ENCODE data around the gene CFAP141. TPM values are rescaled to one million over a fixed set of nuclear protein-coding genes. Genes with fewer than 3 reads are reported as not detected.

The CFAP141 gene
- polyA plus RNA-seq, 1 of the 3 experiments (the other 2 are of a cell fraction): not detected

DNA sequence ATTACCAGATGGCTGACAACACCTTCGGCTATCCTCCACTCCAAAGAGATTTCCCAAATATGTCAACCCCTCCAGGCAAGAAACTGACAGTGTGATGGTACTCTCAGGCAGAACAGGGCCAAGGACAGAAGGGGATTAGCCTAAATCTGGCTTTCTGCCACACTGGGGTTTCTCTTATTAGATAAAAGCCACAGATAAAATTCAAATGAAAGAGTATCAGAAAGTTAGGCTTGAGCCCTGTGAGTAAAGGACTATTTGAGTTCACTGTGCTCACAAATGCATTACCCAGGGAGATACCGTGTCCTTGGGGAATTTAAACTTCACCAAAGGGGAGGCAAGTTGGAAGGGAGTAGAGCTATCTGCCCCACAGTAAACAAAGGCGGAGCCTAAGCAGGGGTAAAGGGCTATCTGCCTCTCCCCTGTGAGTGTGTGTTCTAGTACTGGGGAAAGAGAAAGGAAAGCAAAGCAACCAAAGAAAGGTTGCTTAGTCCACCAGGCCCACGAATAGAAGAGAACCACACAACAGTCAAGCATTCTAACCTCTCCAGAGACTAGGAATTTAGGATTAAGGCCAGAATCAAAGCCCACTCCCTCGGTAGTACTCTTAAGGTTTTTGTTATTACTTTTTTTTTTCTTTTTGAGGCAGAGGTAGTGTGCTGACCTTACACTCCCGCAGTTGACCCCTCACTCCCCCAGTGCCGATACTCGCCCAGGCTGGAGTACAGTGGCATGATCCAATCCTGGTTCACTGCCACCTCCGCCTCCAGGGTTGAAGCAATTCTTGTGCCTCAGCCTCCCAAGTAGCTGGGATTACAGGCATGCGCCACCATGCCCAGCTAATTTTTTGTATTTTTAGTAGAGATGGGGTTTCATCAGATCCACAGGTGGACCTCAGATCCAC is 27.0 kb downstream of the CFAP141 start:
- peaks cover 9% of the 10 kb centered on the region for H3F3A ChIP-seq (replicated peaks; ENCODE audit: insufficient read depth)
- no peak overlapping the region for H2AFZ ChIP-seq (ENCODE audit: low read depth)
- H3K9me3 ChIP-seq: no peaks in the 10 kb centered on the region
- DNase-seq: no peak
- TF ChIP-seq FOXJ3 (CRISPR knock-in tag; IDR thresholded peaks at IDR 0.05) (no peak), MXI1 (IDR thresholded peaks at IDR 0.05; ENCODE audit: low read depth, low read length) (no peak), TCF12 (IDR thresholded peaks at IDR 0.05) (no peak), FOXM1 (IDR thresholded peaks at IDR 0.05; ENCODE audit: low read depth) (no peak), GATA2 (CRISPR knock-in tag; IDR thresholded peaks at IDR 0.05) (no peak), NRF1 (IDR thresholded peaks at IDR 0.05; ENCODE audit: low read depth, low read length) (no peak)
- TF ChIP-seq, protein P1, sequence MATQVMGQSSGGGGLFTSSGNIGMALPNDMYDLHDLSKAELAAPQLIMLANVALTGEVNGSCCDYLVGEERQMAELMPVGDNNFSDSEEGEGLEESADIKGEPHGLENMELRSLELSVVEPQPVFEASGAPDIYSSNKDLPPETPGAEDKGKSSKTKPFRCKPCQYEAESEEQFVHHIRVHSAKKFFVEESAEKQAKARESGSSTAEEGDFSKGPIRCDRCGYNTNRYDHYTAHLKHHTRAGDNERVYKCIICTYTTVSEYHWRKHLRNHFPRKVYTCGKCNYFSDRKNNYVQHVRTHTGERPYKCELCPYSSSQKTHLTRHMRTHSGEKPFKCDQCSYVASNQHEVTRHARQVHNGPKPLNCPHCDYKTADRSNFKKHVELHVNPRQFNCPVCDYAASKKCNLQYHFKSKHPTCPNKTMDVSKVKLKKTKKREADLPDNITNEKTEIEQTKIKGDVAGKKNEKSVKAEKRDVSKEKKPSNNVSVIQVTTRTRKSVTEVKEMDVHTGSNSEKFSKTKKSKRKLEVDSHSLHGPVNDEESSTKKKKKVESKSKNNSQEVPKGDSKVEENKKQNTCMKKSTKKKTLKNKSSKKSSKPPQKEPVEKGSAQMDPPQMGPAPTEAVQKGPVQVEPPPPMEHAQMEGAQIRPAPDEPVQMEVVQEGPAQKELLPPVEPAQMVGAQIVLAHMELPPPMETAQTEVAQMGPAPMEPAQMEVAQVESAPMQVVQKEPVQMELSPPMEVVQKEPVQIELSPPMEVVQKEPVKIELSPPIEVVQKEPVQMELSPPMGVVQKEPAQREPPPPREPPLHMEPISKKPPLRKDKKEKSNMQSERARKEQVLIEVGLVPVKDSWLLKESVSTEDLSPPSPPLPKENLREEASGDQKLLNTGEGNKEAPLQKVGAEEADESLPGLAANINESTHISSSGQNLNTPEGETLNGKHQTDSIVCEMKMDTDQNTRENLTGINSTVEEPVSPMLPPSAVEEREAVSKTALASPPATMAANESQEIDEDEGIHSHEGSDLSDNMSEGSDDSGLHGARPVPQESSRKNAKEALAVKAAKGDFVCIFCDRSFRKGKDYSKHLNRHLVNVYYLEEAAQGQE (IDR thresholded peaks at IDR 0.05; ENCODE audit: low read depth, low read length): no peak
- TF ChIP-seq, protein P2, sequence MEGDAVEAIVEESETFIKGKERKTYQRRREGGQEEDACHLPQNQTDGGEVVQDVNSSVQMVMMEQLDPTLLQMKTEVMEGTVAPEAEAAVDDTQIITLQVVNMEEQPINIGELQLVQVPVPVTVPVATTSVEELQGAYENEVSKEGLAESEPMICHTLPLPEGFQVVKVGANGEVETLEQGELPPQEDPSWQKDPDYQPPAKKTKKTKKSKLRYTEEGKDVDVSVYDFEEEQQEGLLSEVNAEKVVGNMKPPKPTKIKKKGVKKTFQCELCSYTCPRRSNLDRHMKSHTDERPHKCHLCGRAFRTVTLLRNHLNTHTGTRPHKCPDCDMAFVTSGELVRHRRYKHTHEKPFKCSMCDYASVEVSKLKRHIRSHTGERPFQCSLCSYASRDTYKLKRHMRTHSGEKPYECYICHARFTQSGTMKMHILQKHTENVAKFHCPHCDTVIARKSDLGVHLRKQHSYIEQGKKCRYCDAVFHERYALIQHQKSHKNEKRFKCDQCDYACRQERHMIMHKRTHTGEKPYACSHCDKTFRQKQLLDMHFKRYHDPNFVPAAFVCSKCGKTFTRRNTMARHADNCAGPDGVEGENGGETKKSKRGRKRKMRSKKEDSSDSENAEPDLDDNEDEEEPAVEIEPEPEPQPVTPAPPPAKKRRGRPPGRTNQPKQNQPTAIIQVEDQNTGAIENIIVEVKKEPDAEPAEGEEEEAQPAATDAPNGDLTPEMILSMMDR (IDR thresholded peaks at IDR 0.05): no peak
- TF ChIP-seq, protein P3, sequence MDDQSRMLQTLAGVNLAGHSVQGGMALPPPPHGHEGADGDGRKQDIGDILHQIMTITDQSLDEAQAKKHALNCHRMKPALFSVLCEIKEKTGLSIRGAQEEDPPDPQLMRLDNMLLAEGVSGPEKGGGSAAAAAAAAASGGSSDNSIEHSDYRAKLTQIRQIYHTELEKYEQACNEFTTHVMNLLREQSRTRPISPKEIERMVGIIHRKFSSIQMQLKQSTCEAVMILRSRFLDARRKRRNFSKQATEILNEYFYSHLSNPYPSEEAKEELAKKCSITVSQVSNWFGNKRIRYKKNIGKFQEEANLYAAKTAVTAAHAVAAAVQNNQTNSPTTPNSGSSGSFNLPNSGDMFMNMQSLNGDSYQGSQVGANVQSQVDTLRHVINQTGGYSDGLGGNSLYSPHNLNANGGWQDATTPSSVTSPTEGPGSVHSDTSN (IDR thresholded peaks at IDR 0.05): no peak
- no peaks in the 10 kb centered on the region for H3K9me2 ChIP-seq
- CTCF ChIA-PET: interaction anchor here (0.7 kb wide), 1 partner anchor 93 kb away, joined by 3 read pairs; the partner anchor contains the start of gene HAX1
- H3K27me3 ChIP-seq (ENCODE audit: insufficient read depth): no peaks in the 10 kb centered on the region
- 84% methylated on average over 10 of the region's 10 CpGs for WGBS (ENCODE audit: low lambda C conversion rate)
- H3K9ac ChIP-seq: no peak overlapping the region
- H3K4me3 ChIP-seq (ENCODE audit: low read depth in 2 of 2, low read length in 1 of 2): peak overlapping the region in 1 of 2 experiments; percentile 14; a peak in 1 of 4 replicates
- H4K20me1 ChIP-seq (ENCODE audit: insufficient read depth): peaks cover 80% of the 10 kb centered on the region
- H3K27ac ChIP-seq (ENCODE audit: low read depth in 2 of 2, low read length in 1 of 2): peak overlapping the region in 1 of 2 experiments; percentile 3; a peak in 2 of 4 replicates
- POLR2A ChIA-PET: interaction anchor here (2.1 kb wide), 1 partner anchor 189 kb away, joined by 9 read pairs; the partner anchor contains the start of gene RPS27
- H3K36me3 ChIP-seq (replicated peaks in 1 of 2; ENCODE audit: control insufficient read depth in 1 of 2, insufficient read depth in 2 of 2, low read length in 1 of 2): peaks cover 31 to 47% of the 10 kb centered on the region in 2 experiments
- peak overlapping the region; percentile 60 for H3K4me2 ChIP-seq
- peaks cover 30 to 45% of the 10 kb centered on the region in 2 experiments; a peak in 3 of 4 replicates for H3K4me1 ChIP-seq (ENCODE audit: control insufficient read depth in 1 of 2, insufficient read depth in 2 of 2, low read depth in 1 of 2, low read length in 1 of 2)
- peaks cover 88% of the 10 kb centered on the region for H3K79me2 ChIP-seq (ENCODE audit: insufficient read depth)

Measured in SK-N-SH (cell line).